K562 (cell line): ENCODE measurements around the gene PAN2. TPM values are rescaled to one million over a fixed set of nuclear protein-coding genes. Genes with fewer than 3 reads are reported as not detected.
A peak's percentile ranks its signal among the peaks of the same experiment; 100 is the strongest.

Source experiments
- ATF2 ChIP-seq: sonication (generic); formaldehyde crosslinking; IDR thresholded peaks from 2 replicates; pipeline ENCODE4 v1.8.1; 2022; ENCODE audit warnings: missing genetic modification reagents
- ATF4 ChIP-seq: fragments of 450-650 bp; formaldehyde crosslinking; IDR thresholded peaks from 2 replicates; pipeline ENCODE4 v1.4.0; 2022; ENCODE audit warnings: mild to moderate bottlenecking, moderate library complexity
- CGGBP1 ChIP-seq: fragments of 250-450 bp; sonication (Bioruptor Pico); IDR thresholded peaks from 2 replicates; pipeline ENCODE4 v1.9.0; 2021; ENCODE audit warnings: mild to moderate bottlenecking
- CREB3L1 ChIP-seq: fragments of 450-650 bp; IDR thresholded peaks from 2 replicates; pipeline ENCODE4 v1.6.1; 2014; ENCODE audit warnings: low read depth, mild to moderate bottlenecking, moderate library complexity, borderline replicate concordance
- ELF4 ChIP-seq: fragments of 450-650 bp; formaldehyde crosslinking; IDR thresholded peaks from 2 replicates; pipeline ENCODE4 v1.4.0; 2022; ENCODE audit warnings: missing genetic modification characterization
- ELK3 ChIP-seq: fragments of 450-650 bp; formaldehyde crosslinking; IDR thresholded peaks from 2 replicates; pipeline ENCODE4 v1.4.0; 2020; ENCODE audit warnings: mild to moderate bottlenecking
- ESRRA ChIP-seq: fragments of 450-650 bp; IDR thresholded peaks from 2 replicates; pipeline ENCODE4 v1.6.1; 2014; ENCODE audit warnings: low read depth, mild to moderate bottlenecking, moderate library complexity, borderline replicate concordance
- HDAC6 ChIP-seq: IDR thresholded peaks from 2 replicates; pipeline ENCODE4 v1.6.1; 2012; ENCODE audit warnings: low read depth, mild to moderate bottlenecking, control low read depth, inconsistent platforms, low read length, moderate library complexity
- KHSRP ChIP-seq: fragments of 450-650 bp; IDR thresholded peaks from 2 replicates; pipeline ENCODE4 v1.6.1; 2017
- NCOA4 ChIP-seq: fragments of 450-650 bp; IDR thresholded peaks from 2 replicates; pipeline ENCODE4 v1.6.1; 2018; ENCODE audit warnings: mild to moderate bottlenecking; ENCODE audit not compliant: partially characterized antibody
- NCOA6 ChIP-seq: fragments of 450-650 bp; IDR thresholded peaks from 2 replicates; pipeline ENCODE4 v1.6.1; 2017; ENCODE audit warnings: mild to moderate bottlenecking
- PHB2 ChIP-seq: fragments of 450-650 bp; IDR thresholded peaks from 2 replicates; pipeline ENCODE4 v1.6.1; 2017; ENCODE audit warnings: low read depth
- PHF20 ChIP-seq: fragments of 450-650 bp; IDR thresholded peaks from 2 replicates; pipeline ENCODE4 v1.6.1; 2018; ENCODE audit not compliant: partially characterized antibody
- PHF21A ChIP-seq: fragments of 450-650 bp; IDR thresholded peaks from 2 replicates; pipeline ENCODE4 v1.6.1; 2017; ENCODE audit warnings: low read depth, borderline replicate concordance
- RAD21 ChIP-seq, 2 experiments: fragments of 250-450 bp in 1 of 2; fragments of 450-650 bp in 1 of 2; sonication (Bioruptor Pico) in 1 of 2; formaldehyde crosslinking in 1 of 2; IDR thresholded peaks in 1 of 2; conservative IDR thresholded peaks in 1 of 2; 2 replicates each; pipeline versions ENCODE4 v1.4.0 to v1.8.0; 2020 to 2022; ENCODE audit warnings: mild to moderate bottlenecking in 2 of 2, moderate library complexity in 1 of 2
- RBM17 ChIP-seq: fragments of 200-400 bp; formaldehyde crosslinking; IDR thresholded peaks from 2 replicates; pipeline ENCODE4 v1.6.1; 2017; ENCODE audit warnings: low read depth, mild to moderate bottlenecking, low read length, borderline replicate concordance
- TAF9B ChIP-seq: fragments of 450-650 bp; IDR thresholded peaks from 2 replicates; pipeline ENCODE4 v1.6.1; 2018; ENCODE audit warnings: mild to moderate bottlenecking; ENCODE audit not compliant: partially characterized antibody
- ZNF140 ChIP-seq: fragments of 250-450 bp; sonication (Bioruptor Pico); IDR thresholded peaks from 2 replicates; pipeline ENCODE4 v1.8.0; 2021; ENCODE audit warnings: moderate library complexity, mild to moderate bottlenecking, inconsistent platforms
- ZNF354B ChIP-seq: fragments of 250-450 bp; sonication (Bioruptor Pico); IDR thresholded peaks from 2 replicates; pipeline ENCODE4 v1.4.0; 2020
- ZNF41 ChIP-seq: fragments of 250-450 bp; sonication (Bioruptor Pico); conservative IDR thresholded peaks from 2 replicates; pipeline ENCODE4 v1.4.0; 2020; ENCODE audit warnings: mild to moderate bottlenecking
- ZNF740 ChIP-seq, 3 experiments: fragments of 200-800 bp in 1 of 3; sonication (Bioruptor generic) in 1 of 3; sonication (generic) in 1 of 3; formaldehyde crosslinking in 1 of 3; IDR thresholded peaks; 2 replicates each; pipeline versions ENCODE4 v1.6.1 to v1.8.0; 2016 to 2022; ENCODE audit warnings: mild to moderate bottlenecking in 2 of 3, missing compliant biosample characterization in 2 of 3, missing genetic modification characterization in 2 of 3, missing genetic modification reagents in 1 of 3
- polyA plus RNA-seq, 8 experiments: library from polyadenylated mRNA; depleted of rRNA in 4 of 8; stranded (reverse) in 5 of 8; unstranded in 3 of 8; fragments of >200 nt; fragmentation: Nextera tagmentation in 2 of 8; fragmentation: Illumina TruSeq in 1 of 8; extraction: Ambion mirVana in 2 of 8; extraction: Trizol in 1 of 8; gene quantifications; 2 replicates each; pipeline versions ENCODE4 v1.2.1 to v1.2.3, GENCODE V29; 2011 to 2014; ENCODE audit warnings: inconsistent platforms in 1 of 8, missing spikeins in 1 of 8
- total RNA-seq, 7 experiments: library from RNA; depleted of rRNA in 6 of 7; stranded (reverse); fragments of >200 nt in 6 of 7; fragmentation: Illumina TruSeq in 2 of 7; extraction: Trizol in 2 of 7; gene quantifications; 2 replicates each; pipeline versions ENCODE4 v1.2.1 to v1.2.3, GENCODE V29; 2011 to 2021; ENCODE audit warnings: low replicate concordance in 1 of 7
- TF ChIP-seq, protein P1 (sequence below), 2 experiments: fragments of 450-650 bp in 1 of 2; sonication (generic) in 1 of 2; formaldehyde crosslinking; conservative IDR thresholded peaks; 2 replicates each; pipeline versions ENCODE4 v1.4.0 to v1.8.1; 2020 to 2022; ENCODE audit warnings: mild to moderate bottlenecking in 1 of 2, missing genetic modification reagents in 1 of 2

The PAN2 gene
- total and polyA plus RNA-seq, 9 of the 15 experiments (the other 6 are each of a cell fraction or from before 2014, with no cell fraction given): 15.0 to 66.1 (median 25.9) TPM

DNA sequence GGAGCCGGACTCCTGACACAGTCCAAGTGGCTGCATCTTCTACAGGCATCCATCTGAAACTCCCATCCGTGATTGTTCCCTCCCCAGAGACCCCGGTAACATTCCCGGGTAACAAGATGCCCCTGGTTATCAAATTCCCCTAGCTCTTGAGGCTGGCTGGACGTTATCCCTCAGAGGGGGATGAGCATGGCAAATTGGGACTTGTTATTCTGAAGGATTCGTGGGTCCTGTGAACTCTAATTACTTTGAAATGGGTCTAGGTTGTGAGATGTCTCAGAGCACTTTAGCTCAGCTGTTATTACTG, 642 bp upstream of the PAN2 start (continued):
- TF ChIP-seq, protein P1, sequence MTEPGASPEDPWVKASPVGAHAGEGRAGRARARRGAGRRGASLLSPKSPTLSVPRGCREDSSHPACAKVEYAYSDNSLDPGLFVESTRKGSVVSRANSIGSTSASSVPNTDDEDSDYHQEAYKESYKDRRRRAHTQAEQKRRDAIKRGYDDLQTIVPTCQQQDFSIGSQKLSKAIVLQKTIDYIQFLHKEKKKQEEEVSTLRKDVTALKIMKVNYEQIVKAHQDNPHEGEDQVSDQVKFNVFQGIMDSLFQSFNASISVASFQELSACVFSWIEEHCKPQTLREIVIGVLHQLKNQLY (CRISPR knock-in tag; conservative IDR thresholded peaks at IDR 0.05): peak in 1 of 2 experiments; percentile 82; a peak in 1 of 4 replicates
- TF ChIP-seq ZNF354B (CRISPR knock-in tag): 0 out of 2 replicates have a peak, but pooled peaks have one; percentile 21
- TF ChIP-seq ZNF140: no peak
- no peak for TF ChIP-seq PHF20
- TF ChIP-seq PHB2: no peak
- no peak for TF ChIP-seq HDAC6
- no peak for TF ChIP-seq KHSRP
- no peak for TF ChIP-seq ESRRA
- TF ChIP-seq RAD21 (CRISPR knock-in tag; conservative IDR thresholded peaks at IDR 0.05 in 1 of 2, IDR thresholded peaks at IDR 0.05 in 1 of 2): peak in 1 of 2 experiments; percentile 1; a peak in 1 of 4 replicates
- TF ChIP-seq NCOA4: no peak
- TF ChIP-seq TAF9B: no peak
- TF ChIP-seq ELK3 (CRISPR knock-in tag): 0 out of 2 replicates have a peak, but pooled peaks have one; percentile 80
- TF ChIP-seq ELF4: 0 out of 2 replicates have a peak, but pooled peaks have one; percentile 50
- TF ChIP-seq CGGBP1 (CRISPR knock-in tag): no peak
- TF ChIP-seq ZNF41 (CRISPR knock-in tag): no peak
- TF ChIP-seq ATF2: no peak
- no peak for TF ChIP-seq CREB3L1
- no peak for TF ChIP-seq NCOA6
- no peak for TF ChIP-seq PHF21A
- TF ChIP-seq ZNF740 (CRISPR knock-in tag; IDR thresholded peaks at IDR 0.05): no peak
- no peak for TF ChIP-seq ZNF740 (tag; IDR thresholded peaks at IDR 0.05)
- peak; percentile 39; the same call in 1 of the 2 replicates for TF ChIP-seq ATF4
- no peak for TF ChIP-seq RBM17
